Breast epithelium (tissue), 4 donors: ENCODE measurements around the gene SIK2. TPM values are rescaled to one million over a fixed set of nuclear protein-coding genes. Genes with fewer than 3 reads are reported as not detected.

Experiments used
- DNase-seq, 2 donors: peaks; one replicate each; pipeline ENCODE4 v3.0.0-alpha.2; 2019; ENCODE audit warnings: low spot score in 2 of 2
- H3K27ac ChIP-seq, 2 donors: fragments of 200-600 bp; sonication (generic) in 1 of 2; one replicate each; pipeline ENCODE4 v1.5.1; 2016 to 2019; ENCODE audit warnings: mild to moderate bottlenecking in 1 of 2
- H3K27me3 ChIP-seq, 2 donors: fragments of 200-600 bp; sonication (generic) in 1 of 2; one replicate each; pipeline versions ENCODE4 v1.5.1 to v1.6.0; 2017 to 2019; ENCODE audit warnings: control low read depth in 1 of 2, mild to moderate bottlenecking in 1 of 2
- H3K36me3 ChIP-seq: fragments of 200-600 bp; one replicate; pipeline ENCODE4 v1.5.1; 2019
- H3K4me1 ChIP-seq, 2 donors: fragments of 200-600 bp; sonication (generic); one replicate each; pipeline ENCODE4 v1.5.1; 2016 to 2019; ENCODE audit warnings: control low read depth in 1 of 2
- H3K4me3 ChIP-seq, 3 donors: fragments of 200-600 bp; sonication (generic); 1 replicate in 2 of 3; 2 replicates in 1 of 3; pipeline ENCODE4 v1.5.1; 2016 to 2019; ENCODE audit warnings: mild to moderate bottlenecking in 3 of 3, moderate library complexity in 2 of 3
- H3K9me3 ChIP-seq, 2 donors: fragments of 200-600 bp; sonication (generic) in 1 of 2; one replicate each; pipeline ENCODE4 v1.5.1; 2016 to 2019; ENCODE audit warnings: control low read depth in 1 of 2
- CTCF ChIP-seq, 3 donors: fragments of 450-650 bp; IDR thresholded peaks; one replicate each; pipeline ENCODE4 v1.5.1; 2016 to 2017; ENCODE audit warnings: antibody characterized with exemption in 3 of 3, mild to moderate bottlenecking in 3 of 3, moderate library complexity in 3 of 3
- POLR2A ChIP-seq: fragments of 450-650 bp; IDR thresholded peaks from one replicate; pipeline ENCODE4 v1.6.1; 2016; ENCODE audit warnings: antibody characterized with exemption, mild to moderate bottlenecking, moderate library complexity
- POLR2AphosphoS5 ChIP-seq, 3 donors: sonication (generic); formaldehyde crosslinking; IDR thresholded peaks; one replicate each; pipeline ENCODE4 v1.6.1; 2017; ENCODE audit warnings: antibody characterized with exemption in 3 of 3
- intact Hi-C: fragments of 100-400 bp; cut with DNase I; formaldehyde crosslinking; loops from one replicate; pipeline ENCODE4 v1.15.1; 2023; ENCODE audit warnings: low total_unique reads
- total RNA-seq, 3 donors: library from RNA; depleted of rRNA; stranded (reverse); fragments of >200 nt; gene quantifications; one replicate each; pipeline ENCODE4 v1.1.0, GENCODE V29; 2016

SIK2 gene
- total RNA-seq, 3 donors from 2014 or later, result 19.0 to 56.6 (median 30.7) TPM

GRCh38 chr11:111589886-111590499, 12.3 kb upstream of the SIK2 start:
- Histone ChIP-seq H3K27me3 (no peaks in the 10 kb centered on the region), H3K4me3 (no peak overlapping the region), H3K36me3 (no peaks in the 10 kb centered on the region), H3K27ac (no peak overlapping the region), H3K4me1 (no peaks in the 10 kb centered on the region), H3K9me3 (no peaks in the 10 kb centered on the region)
- TF ChIP-seq CTCF (IDR thresholded peaks at IDR 0.05) (no peak), POLR2A (no peak), POLR2AphosphoS5 (IDR thresholded peaks at IDR 0.05) (no peak)
- intact Hi-C loops, result loop anchor here (10.0 kb wide), 1 partner anchor 185 kb away; no protein-coding TSS in a partner anchor
- no peak for DNase-seq

DNA sequence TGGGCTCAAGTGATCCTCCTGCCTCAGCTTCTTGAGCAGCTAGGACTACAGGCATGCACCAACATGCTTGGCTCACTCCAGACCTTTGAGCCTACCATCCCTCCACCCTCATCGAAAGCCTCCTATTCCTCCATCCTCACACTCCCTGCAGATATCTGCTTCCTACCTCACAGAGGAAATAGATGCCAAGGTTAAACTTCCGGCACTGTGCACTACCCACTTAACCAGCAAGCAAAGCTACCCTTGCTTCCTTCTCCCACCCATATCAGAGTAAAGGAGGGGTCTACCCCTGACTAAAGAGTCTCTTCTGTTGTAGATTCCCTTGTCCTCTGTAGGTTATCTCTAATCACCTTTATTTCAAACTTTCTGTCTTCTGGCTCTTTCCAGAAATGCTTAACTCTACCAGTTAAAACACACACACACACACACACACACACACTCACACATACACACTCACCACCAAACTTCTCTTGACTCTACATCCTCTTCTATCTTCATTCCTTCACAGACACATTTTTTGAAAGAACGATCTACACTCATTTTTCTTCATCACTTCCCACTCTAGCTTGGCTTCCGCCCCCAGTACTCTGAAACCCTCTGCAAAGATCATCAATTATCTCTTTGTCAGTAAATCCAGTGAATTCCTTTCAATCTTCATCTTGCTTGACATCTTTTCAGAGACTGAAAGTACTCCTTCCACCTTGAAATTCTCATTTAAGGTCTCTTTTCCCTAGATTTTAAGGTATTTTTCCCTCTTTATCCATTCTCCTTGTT, 10.9 kb upstream of the SIK2 start:
- intact Hi-C loops, result loop anchor here (10.0 kb wide), 1 partner anchor 183 kb away; no protein-coding TSS in a partner anchor
- Histone ChIP-seq H3K36me3 (no peaks in the 10 kb centered on the region), H3K9me3 (no peaks in the 10 kb centered on the region), H3K4me3 (no peak overlapping the region), H3K27me3 (no peaks in the 10 kb centered on the region), H3K27ac (no peak overlapping the region), H3K4me1 (no peaks in the 10 kb centered on the region)
- DNase-seq, result no peak
- TF ChIP-seq POLR2A, result no peak
- TF ChIP-seq POLR2AphosphoS5 (IDR thresholded peaks at IDR 0.05), result no peak
- no peak for TF ChIP-seq CTCF (IDR thresholded peaks at IDR 0.05)

DNA sequence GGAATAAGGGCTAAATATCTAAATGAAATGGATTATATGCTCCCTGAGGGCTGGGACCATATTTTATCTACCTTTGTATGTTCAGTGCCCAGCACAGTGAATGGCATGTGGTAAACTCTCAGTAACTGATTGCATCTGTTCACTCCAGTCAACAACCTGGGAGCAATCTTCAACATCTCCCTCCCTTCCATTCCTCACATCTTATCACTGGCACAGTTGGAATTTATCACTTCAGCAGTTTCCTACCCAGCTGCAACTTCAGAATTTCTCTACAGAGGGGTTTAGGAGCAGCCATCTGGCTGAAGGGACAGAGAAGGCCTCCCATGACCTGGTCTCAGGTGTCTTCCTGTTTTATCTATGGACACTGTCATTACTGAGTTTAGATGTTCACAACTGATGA, 9.8 kb upstream of the SIK2 start:
- Histone ChIP-seq H3K27ac (no peak overlapping the region), H3K4me3 (no peak overlapping the region), H3K27me3 (no peaks in the 10 kb centered on the region), H3K4me1 (no peaks in the 10 kb centered on the region), H3K9me3 (no peaks in the 10 kb centered on the region), H3K36me3 (no peaks in the 10 kb centered on the region)
- DNase-seq, result no peak
- intact Hi-C loops, result loop anchor here (10.0 kb wide), 1 partner anchor 182 kb away; no protein-coding TSS in a partner anchor
- TF ChIP-seq POLR2AphosphoS5 (IDR thresholded peaks at IDR 0.05), result no peak
- no peak for TF ChIP-seq POLR2A
- TF ChIP-seq CTCF (IDR thresholded peaks at IDR 0.05), result no peak

DNA sequence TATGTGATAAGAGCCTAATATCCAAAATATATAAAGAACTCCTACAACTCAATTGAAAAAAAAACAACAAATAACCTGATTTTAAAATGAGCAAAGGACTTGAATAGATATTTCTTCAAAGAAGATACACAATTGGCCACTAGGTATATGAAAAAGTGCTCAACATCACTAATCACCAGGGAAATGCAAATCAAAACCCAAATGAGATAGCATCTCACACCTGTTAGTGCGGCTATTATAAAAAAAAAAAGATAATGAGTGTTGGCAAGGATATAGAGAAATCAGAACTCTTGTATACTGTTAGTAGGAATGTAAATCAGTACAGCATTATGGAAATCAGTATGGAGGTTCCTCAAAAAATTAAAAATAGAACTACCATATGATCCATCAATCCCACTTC, 5.9 kb upstream of the SIK2 start:
- TF ChIP-seq POLR2AphosphoS5 (IDR thresholded peaks at IDR 0.05), result no peak
- no peak for TF ChIP-seq CTCF (IDR thresholded peaks at IDR 0.05)
- TF ChIP-seq POLR2A, result no peak
- H3K27me3 ChIP-seq, result no peaks in the 10 kb centered on the region
- no peaks in the 10 kb centered on the region for H3K36me3 ChIP-seq
- H3K4me1 ChIP-seq, result no peaks in the 10 kb centered on the region
- no peak for DNase-seq
- no peak overlapping the region for H3K4me3 ChIP-seq
- no peak overlapping the region for H3K27ac ChIP-seq
- H3K9me3 ChIP-seq, result no peaks in the 10 kb centered on the region
- intact Hi-C loops, result loop anchor here (10.0 kb wide), 1 partner anchor 178 kb away; no protein-coding TSS in a partner anchor

GRCh38 chr11:111598148-111598547, 4.1 kb upstream of the SIK2 start:
- intact Hi-C loops, result loop anchor here (10.0 kb wide), 1 partner anchor 177 kb away; no protein-coding TSS in a partner anchor
- H3K27me3 ChIP-seq, result no peaks in the 10 kb centered on the region
- no peak for DNase-seq
- H3K9me3 ChIP-seq, result no peaks in the 10 kb centered on the region
- no peak overlapping the region for H3K4me3 ChIP-seq
- no peaks in the 10 kb centered on the region for H3K4me1 ChIP-seq
- TF ChIP-seq POLR2AphosphoS5 (IDR thresholded peaks at IDR 0.05) (no peak), POLR2A (no peak), CTCF (IDR thresholded peaks at IDR 0.05) (no peak)
- H3K27ac ChIP-seq, result no peak overlapping the region
- H3K36me3 ChIP-seq, result no peaks in the 10 kb centered on the region
